Skin of body (tissue), 3 donors: ENCODE data around the gene GAB1. TPM values are rescaled to one million over a fixed set of nuclear protein-coding genes. Genes with fewer than 3 reads are reported as not detected.

Source experiments
- DNase-seq: peaks from one replicate; lab custom pipeline; 2025; lab: John Stamatoyannopoulos, UW
- small RNA-seq: library from RNA; depleted of rRNA; stranded (forward); fragments of <200 nt; gene quantifications from one replicate; pipeline ENCODE3, GENCODE V24; 2014; ENCODE audit warnings: low replicate concordance
- total RNA-seq: library from RNA; depleted of rRNA; stranded (reverse); fragments of >200 nt; gene quantifications from one replicate; pipeline ENCODE4 v1.2.3, GENCODE V29; 2014

GAB1 gene
- total RNA-seq, 1 donor from 2014 or later: 51.5 TPM

DNA sequence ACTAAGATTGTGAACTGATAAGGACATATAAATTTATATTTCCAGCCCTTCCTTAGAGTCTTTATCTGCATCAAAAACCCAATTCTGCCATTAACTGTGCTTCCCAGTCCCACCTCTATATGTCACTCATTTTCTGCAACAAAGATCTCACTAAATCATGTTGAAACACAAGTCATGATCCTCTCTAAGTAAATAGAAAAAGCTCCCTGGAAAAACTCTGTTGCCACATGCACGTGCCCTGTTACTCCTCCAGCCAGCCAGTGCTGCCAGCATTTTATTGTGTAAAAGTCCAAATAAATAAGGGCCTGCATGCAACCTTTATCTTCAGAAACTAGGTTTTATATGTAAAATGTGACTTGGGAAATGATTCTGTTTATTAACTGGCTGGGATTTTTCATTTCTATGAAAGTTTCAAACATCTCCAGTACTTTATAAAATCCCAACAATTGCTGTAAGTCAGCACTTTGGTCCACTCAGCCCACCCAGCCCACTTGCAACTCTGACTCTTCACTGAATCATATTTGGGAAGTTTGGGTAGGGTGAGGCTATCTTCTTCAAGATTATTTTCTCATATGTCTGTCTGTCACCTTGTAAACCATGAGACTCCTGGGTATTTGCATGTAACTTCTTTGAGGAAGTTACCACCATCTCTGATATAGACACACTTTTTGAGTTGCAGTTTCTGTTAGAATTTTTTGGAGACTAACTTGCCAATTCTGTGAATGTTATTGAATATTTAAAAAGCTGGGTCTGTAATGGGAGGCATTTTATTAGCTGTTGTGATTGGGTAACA is 136.9 kb downstream of the GAB1 start:
- DNase-seq: no peak

DNA sequence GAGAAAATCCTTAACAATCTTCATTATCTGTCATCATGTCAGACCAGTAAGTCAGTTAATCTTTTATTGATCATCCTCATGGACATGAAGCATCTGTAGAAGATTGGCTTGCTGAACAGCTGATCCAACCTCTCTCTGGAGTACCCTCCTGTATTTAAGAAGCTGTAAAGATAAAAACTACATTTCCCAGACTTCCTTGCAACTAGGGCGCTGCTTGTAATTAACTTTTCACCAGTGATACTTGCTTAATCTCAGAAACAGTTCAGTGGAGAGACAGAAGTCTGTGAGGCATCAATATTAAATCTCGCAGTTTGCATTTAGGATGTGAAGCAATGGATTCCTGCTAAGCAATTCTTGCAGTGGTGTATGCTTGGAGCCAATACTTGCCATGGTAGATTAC is 140.8 kb downstream of the GAB1 start:
- no peak for DNase-seq

DNA sequence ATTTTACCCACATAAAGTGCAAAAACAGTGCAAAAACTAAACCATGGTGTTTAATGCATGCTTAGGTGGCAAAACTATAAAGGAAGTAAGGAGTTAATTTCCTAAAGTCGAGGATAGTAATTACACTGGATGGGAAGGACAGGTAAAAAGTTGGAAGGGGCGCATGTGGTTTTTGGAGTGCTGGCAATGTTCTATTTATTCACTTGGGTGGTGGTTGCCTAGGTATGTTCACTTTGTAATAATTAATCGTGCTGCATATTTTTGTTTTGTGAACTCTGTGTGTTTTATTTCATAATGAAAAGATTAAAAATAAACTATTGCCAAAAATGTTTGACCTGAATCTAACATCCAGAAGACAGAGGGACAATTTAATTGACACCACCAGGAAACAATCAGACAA is 144.7 kb downstream of the GAB1 start:
- DNase-seq: no peak

DNA sequence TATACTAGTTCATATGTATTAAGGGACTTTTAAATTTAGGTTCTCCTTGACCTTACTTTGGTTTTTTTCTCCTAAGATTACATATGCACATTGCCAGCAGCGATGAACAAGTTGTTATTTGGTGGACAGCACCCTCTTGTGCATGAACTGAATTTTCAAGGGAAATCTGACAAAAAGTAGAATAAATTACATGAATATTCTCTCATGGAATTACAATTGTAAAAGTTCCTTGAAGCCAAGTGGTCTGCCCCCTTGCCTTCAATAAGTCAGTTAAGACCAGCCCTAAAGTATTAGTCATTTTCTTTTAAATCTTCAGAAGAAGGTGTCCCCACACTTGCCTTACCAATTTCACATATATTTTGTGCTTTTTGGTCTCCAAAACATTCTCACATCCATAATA is 146.2 kb downstream of the GAB1 start:
- DNase-seq: peak; percentile 42

DNA sequence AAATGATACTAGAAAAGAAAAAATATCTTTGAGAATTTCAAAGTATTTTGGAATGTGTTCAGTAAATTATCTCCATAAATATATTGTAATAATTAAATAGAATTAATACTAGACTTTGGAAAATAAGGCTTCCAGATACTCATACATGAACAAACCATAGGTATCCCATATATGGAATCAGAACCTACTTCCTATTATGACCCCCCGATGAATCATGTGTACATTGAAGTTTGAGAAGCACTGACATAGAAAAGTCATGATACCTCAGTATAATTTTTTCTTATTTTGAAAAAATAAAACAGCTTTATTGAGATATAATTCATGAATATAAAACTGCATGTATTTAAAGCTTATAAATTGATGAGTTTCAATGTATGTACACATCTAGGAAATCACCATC is 149.6 kb downstream of the GAB1 start:
- DNase-seq: no peak

DNA sequence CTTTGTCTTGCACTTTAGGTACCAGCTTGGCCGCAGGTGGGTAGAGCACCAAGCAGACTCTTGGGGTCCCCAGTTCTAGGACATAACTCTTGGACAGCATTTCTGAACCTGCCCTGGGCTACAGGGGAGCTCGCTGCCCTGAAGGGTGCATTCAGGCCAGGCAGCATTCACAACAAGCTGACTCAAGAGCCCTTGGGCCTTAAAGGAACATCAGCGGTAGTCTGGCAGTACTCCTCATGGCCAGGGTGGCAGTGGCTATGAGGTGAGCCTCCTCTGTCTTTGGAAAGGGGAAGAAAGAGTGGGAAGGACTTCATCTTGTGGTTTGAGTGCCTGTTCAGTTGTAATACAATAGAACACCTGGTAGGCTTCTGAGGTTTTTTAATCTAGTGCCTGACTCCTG is 152.0 kb downstream of the GAB1 start:
- DNase-seq: no peak

DNA sequence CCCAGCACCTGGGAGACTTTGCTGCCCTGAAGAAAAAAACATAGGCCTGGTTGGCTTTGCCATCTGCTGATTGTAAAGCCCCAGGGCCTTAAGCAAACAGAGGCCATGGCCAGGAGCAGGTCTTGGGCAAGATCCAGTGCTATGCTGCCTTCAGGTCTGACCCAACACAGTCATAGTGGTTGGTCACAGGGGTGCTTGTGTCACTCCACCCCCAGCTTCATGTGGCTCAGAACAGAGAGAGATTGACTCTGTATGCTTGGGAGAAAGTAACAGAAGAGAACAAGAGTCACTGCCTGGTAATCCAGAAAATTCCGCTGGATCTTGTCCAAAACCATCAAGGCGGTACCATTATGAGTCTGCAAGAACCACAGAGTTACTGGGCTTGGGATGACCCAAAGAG is 152.4 kb downstream of the GAB1 start:
- DNase-seq: no peak

DNA sequence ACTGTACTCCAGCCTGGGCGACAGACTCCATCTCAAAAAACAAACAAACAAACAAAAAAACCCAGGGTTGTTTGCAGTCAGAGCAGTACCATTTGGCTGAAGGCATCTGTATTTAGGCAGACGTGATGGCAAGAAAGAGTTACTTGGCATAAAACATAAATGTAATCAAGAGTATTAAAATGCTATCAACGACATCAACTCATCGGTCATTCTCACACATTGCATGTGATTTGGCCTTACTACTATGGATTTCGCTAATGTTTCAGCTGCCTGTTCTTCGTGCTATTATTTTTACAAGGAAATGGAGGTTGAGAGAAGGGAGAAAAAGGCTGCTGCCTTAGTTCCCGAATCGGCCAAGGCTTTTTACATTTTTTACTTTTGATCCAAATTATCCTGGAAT is 161.3 kb downstream of the GAB1 start:
- no peak for DNase-seq

DNA sequence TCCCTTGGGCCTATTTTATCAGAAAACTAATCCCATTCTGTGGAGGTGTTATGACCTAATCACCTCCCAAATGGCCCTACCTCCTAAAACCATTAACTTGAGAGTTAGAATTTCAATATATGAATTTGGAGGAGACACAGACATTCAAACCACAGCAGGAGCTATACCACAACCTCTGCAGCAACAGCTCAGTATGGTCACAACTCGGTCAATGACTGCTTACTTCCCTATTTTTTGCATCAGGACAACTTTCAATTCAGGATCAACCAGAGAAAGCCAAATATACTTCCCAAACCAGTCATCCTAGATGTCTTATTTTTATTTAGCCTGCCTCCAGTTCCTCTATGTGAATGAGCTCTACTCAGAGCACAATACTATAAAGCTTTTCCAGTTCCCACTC is 165.6 kb downstream of the GAB1 start:
- no peak for DNase-seq

DNA sequence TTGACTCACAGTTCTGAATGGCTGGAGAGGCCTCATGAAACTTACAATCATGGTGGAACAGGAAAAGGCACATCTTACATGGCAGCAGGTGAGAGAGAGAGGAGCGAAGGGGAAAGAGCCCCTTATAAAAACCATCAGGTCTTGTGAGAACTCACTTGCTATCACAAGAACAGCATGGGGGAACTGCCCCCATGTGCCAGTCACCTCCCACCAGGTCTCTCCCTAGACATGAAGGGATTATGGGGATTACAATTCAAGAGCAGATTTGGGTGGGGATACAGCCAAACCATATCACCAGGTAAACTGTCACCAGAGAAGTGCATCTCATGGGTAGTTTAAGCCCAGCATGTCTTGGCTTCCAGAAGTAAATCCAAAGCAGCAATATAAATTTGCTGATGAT is 169.4 kb downstream of the GAB1 start:
- DNase-seq: no peak

DNA sequence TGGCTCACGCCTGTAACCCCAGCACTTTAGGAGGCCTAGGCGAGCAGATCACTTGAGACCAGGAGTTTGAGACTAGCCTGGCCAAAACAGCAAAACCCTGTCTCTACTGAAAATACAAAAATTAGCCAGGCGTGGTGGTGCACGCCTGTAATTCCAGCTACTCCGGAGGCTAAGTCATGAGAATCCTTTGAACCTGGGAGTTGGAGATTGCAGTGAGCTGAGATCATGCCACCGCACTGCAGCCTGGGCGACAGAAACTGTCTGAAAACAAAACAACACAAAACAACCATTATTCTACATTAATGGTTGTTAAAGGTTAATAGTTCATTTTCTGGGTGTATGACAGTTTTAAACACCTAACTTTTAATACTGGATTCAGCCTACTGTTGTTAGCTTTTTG is 175.2 kb downstream of the GAB1 start:
- DNase-seq: no peak

DNA sequence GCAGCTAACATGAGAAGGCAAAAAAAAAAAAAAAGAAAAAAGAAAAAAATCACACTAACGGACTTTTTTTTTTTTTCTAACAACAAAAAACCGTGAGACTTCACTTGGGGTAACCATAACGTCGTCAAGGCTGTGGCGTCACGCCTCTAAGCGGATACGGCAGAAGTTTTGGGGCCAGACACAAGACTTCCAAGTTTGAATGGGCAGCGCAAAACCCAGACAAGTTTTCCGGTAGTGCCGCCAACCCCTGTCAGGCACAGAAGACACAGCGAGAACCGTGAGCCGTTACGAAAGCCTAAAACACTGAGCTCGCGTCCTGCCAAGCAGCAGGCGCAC is 176.3 kb downstream of the GAB1 start:
- DNase-seq: no peak

DNA sequence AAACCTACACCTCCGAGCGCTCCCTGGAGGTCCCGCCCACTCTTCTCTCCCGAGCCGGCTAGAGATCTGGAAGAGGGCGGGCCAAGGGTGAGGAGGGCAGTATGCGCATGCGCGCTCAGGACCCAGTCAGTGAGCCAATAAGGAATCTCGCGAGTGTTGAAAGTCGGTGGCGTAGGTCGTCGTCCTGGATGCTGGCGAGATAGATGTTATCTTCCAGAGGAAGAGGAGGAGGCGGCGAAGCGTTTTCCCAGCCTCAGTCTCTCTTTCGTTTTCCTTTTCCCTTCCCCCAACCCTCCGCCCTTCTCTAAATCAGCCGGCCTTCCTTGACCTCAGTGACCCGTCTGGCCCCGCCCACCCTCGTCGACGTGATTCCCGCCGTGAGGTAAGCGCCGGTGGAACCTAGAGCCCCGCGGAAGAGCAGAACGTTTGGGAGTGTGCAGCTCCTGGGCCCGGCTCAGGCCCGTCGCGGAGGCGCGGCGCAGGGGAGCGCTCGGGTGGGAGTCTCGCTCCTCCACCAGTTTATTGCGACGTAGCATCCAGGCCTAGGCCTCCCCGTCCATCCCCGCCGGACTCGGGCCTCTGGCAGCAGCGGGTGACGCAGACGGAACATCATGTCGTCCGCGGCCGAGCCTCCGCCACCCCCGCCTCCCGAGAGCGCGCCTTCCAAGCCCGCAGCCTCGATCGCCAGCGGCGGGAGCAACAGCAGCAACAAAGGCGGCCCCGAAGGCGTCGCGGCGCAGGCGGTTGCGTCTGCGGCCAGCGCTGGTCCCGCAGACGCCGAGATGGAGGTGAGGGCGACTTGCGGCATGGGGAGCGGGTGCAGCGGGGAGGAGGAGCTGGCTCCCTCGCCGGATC is 176.9 kb downstream of the GAB1 start, which contains the start of gene SMARCA5:
SMARCA5 (plus strand) TSS at position 389 of the 855 bp plus-strand sequence; CDS start at position 612, 223 bp downstream.
- DNase-seq: peak; percentile 96

DNA sequence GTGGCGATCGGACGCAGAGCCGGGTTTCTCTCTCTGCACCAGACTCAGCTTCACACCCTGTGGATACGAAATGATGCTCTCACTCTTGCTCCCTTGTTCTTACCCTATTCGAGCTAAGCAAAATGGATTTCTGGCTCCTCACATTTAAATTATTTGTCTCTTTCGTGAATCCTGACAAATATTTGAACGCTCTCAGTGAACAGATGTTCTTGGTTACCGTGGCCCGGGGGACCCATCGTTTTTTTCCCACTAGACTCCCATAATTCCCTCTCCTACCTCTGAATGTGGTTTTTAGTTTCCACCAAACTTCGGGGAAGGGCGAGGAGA is 177.5 kb downstream of the GAB1 start:
- peak; percentile 58 for DNase-seq

DNA sequence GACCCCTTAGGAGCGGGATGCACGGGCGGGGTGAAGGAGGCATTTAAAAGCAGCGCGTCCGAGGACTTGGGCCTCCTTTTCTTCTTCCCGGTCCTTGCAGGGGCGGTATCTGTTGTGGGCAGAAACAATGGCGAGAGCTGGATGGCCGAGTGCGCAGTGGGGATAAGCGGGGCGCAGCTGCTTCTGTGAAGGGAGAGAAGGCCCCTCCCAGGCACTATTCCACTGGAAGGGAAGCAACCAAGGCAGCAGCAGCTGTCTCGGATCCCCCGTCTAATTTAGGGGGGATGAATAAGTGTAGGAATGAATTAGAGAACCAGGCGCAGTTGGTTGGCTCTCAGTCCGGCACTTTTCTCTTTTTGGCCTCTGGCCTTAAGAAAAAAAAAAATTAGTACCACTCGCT is 177.8 kb downstream of the GAB1 start:
- peak; percentile 40 for DNase-seq

DNA sequence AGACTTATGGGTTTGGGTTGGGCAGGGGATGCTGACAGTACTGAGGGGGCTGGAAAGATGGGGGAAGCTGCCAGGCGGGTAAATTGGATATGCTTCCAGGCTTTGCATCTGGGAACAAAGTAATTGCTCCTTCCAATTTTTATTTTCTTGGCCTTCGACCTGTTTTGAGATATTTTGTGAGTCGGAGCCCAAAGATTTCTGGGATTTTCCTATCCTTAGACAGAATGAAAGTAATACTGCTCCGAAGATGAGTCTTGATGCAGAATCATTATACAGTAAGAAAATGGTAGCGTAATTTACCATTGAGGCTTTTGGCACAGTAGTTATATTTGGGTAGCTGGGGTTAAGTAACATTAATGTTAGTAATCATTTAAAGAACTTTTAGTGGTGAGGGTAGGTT is 178.2 kb downstream of the GAB1 start:
- no peak for DNase-seq

DNA sequence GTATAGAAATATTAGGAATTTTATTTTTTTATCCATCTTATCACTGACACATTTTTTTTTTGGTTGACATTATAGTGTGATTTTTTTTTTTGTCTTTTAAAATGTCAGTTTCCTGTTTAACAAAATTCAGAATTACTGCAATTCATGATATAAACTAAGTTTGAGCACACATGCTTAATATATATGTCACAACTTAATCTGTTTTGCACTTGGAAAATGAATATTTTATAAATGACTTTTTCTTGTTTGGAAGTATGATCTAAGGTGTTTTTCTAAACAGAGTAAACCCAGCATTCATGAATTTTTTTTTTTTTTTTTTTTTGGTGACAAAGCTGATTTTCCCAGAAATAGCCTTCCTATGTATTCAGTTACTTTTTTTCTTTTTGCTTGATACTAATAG is 179.2 kb downstream of the GAB1 start:
- DNase-seq: no peak

DNA sequence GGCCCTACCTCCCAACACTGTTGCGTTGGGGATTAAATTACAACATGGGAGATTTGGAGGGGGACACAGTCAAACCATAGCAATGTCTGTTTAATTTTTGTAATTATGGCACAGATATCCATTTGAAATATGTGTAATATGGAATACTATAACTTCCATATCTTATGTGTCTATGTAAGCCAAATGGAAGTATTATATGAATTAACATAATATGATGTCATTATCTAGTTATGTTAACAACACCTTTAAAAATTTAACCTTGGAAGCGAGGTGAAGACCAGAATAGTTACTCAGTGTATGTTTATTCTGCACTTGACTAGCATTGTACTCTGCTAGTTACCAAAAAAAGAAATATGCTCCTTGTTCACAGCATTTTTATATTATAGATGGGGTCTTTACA is 181.1 kb downstream of the GAB1 start:
- no peak for DNase-seq

Small RNA genes lying within 50 kb of the gene (small RNA-seq; reads per million reads assigned to genes)
- 0.14 reads per million for gene MIR3139
- gene RF00019: not detected

Other genes with a start within 250 kb of the GAB1 start
- gene USP38, start 152.0 kb upstream of the GAB1 start, total RNA-seq: 16.6 TPM
- 46.7 TPM for gene SMARCA5, start 176.8 kb downstream of the GAB1 start, total RNA-seq